GM12892 (cell line): Measurements from ENCODE around the gene PIK3AP1.

Experiments used
- POLR2A ChIP-seq: IDR thresholded peaks from 2 replicates; pipeline ENCODE4 v1.6.1; 2011; ENCODE audit warnings: low read depth, low read length, control low read depth
- TAF1 ChIP-seq: IDR thresholded peaks from 2 replicates; pipeline ENCODE4 v1.6.1; 2011; ENCODE audit warnings: low read depth, mild to moderate bottlenecking, control low read depth, low read length, borderline replicate concordance

DNA sequence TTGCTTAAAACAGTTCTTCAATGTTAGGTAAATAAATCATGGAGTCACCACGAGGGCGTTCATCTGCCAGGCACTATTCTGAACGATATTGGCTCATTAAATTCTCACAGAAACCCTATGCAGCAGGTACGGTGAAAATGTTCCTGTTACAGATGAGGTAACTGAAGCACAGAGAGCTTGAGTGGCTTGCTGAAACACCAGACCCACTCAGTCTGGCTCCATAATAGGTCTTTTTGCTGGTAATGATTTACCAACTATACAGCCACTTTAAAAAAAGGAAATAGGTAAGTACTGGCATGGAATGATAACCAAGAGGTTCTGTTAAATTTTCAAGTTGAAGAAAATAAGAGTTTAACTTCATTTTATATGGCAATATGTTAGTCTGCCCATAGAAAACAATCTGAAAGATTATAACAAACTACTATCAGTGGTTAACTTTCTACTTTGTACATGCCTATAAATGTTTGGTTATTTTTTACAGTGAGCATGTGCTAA lies 132.2 kb downstream of the PIK3AP1 start:
- TF ChIP-seq POLR2A (no peak), TAF1 (no peak)
